Muscle of leg (tissue), 11 donors: ENCODE results near the gene CHMP4B. TPM values are rescaled to one million over a fixed set of nuclear protein-coding genes. Genes with fewer than 3 reads are reported as not detected.

Source experiments
- DNase-seq: peaks from one replicate; pipeline ENCODE4 v3.0.0; 2013
- H3K27ac ChIP-seq: one replicate; pipeline ENCODE4 v1.5.1; 2013; ENCODE audit warnings: mild to moderate bottlenecking, low read length, control low read depth
- H3K27me3 ChIP-seq: one replicate; pipeline ENCODE4 v1.6.1; 2013; ENCODE audit warnings: low read length; ENCODE audit not compliant: control insufficient read depth, insufficient read depth
- H3K36me3 ChIP-seq: one replicate; pipeline ENCODE4 v1.6.1; 2013; ENCODE audit warnings: low read length; ENCODE audit not compliant: control insufficient read depth, insufficient read depth
- H3K4me1 ChIP-seq: one replicate; pipeline ENCODE4 v1.6.1; 2013; ENCODE audit warnings: low read length; ENCODE audit not compliant: control insufficient read depth, insufficient read depth
- H3K4me3 ChIP-seq: one replicate; pipeline ENCODE4 v1.5.1; 2013; ENCODE audit warnings: low read length, control low read depth
- H3K9me3 ChIP-seq: replicated peaks from 2 replicates; pipeline ENCODE4 v1.6.1; 2013; ENCODE audit warnings: low read depth, low read length; ENCODE audit not compliant: control insufficient read depth
- WGBS: methylation state at CpG from one replicate; pipeline ENCODE4 v1.1.5; 2013; ENCODE audit warnings: missing lambda C conversion rate; ENCODE audit not compliant: insufficient coverage; 5-methylcytosine and 5-hydroxymethylcytosine counted together
- polyA plus RNA-seq, 8 donors: library from polyadenylated mRNA; unstranded; fragments of 120-200 nt; gene quantifications; one replicate each; pipeline versions ENCODE4 v1.2.1 to v1.2.3, GENCODE V29; 2013; ENCODE audit warnings: inconsistent platforms in 1 of 8, low replicate concordance in 1 of 8; ENCODE audit not compliant: insufficient read length in 8 of 8, insufficient read depth in 1 of 8
- total RNA-seq: library from RNA; stranded (reverse); fragments of 120-200 nt; gene quantifications from one replicate; pipeline ENCODE4 v1.2.4, GENCODE V29; 2013

The CHMP4B gene
- total and polyA plus RNA-seq, 9 donors: 20.7 to 82.8 (median 75.1) TPM

DNA sequence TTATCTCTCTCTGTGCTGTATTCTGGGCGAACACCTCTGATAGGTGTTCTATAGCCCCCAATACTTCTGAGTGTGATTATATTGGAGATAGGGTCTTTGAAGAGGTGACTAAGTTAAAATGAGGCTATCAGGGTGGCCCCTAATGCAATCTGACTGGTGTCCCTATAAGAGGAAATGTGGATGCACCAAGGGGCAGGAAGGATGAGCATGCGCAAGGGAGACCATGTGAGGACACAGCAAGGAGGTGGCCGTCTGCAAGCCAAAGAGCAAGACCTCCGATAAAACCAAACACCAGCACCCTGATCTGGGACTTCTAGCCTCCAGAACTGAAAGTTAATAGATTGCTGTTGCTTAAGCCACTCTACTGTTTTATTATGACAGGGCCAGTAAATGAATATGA is 69.2 kb downstream of the CHMP4B start:
- H3K36me3 ChIP-seq: no peaks in the 10 kb centered on the region
- no peaks in the 10 kb centered on the region for H3K4me1 ChIP-seq
- no CpG with 5 or more reads among the region's 4 CpGs for WGBS
- no peaks in the 10 kb centered on the region for H3K27me3 ChIP-seq
- no peak overlapping the region for H3K27ac ChIP-seq
- H3K4me3 ChIP-seq: no peak overlapping the region
- H3K9me3 ChIP-seq: peaks cover 14% of the 10 kb centered on the region
- DNase-seq: no peak

- H3K27me3 ChIP-seq: no peaks in the 10 kb centered on the region
- H3K27ac ChIP-seq: no peak overlapping the region
- WGBS: 24% methylated on average over 3 of the region's 6 CpGs
- H3K4me3 ChIP-seq: no peak overlapping the region
- H3K9me3 ChIP-seq: peaks cover 14% of the 10 kb centered on the region
- DNase-seq: no peak
- no peaks in the 10 kb centered on the region for H3K36me3 ChIP-seq
- no peaks in the 10 kb centered on the region for H3K4me1 ChIP-seq
Observed at GRCh38 chr20:33881989-33882388, 70.8 kb downstream of the CHMP4B start.

DNA sequence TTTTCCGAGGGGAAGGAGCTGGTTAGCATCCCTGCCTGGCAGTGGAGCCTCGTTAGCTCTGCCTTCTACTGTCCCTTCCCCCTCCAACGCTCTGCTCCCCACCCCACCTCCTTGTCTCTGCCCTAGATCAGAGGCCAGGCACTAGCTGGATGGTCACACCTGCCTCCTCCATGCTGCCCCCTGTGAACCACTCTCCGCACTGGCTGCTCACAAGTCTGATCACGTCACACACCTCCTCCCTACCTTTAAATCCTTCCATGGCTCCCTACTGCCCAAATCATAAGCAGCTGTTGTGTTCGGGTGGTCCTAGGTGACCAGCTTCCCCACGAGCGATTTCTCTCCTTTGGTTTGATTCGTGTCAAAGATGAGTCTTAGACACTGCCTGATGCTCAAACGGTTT is 71.3 kb downstream of the CHMP4B start:
- H3K36me3 ChIP-seq: no peaks in the 10 kb centered on the region
- no peaks in the 10 kb centered on the region for H3K27me3 ChIP-seq
- H3K4me3 ChIP-seq: no peak overlapping the region
- no peak for DNase-seq
- H3K9me3 ChIP-seq: peaks cover 14% of the 10 kb centered on the region
- WGBS: 51% methylated on average over 9 of the region's 10 CpGs
- H3K27ac ChIP-seq: no peak overlapping the region
- H3K4me1 ChIP-seq: no peaks in the 10 kb centered on the region

DNA sequence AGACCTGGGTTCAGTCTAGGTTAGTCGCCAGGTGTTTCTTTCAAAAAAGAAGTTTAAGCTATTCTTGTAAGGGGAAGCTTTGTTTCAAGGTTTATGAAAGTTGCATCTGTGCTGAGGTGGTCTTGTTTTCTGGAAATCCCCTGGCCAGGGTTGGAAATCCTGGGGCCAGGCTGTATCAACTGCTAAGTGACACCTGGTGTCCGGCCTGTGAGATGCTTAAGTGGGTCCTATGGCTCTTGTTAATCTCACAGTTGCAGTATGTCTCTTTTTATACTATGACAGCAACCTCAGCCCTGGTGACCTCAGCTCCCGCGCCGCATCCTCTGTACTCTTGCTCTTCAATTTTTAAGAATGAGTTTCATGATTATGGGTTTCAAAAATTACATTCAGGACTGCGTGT is 72.0 kb downstream of the CHMP4B start:
- H3K4me1 ChIP-seq: no peaks in the 10 kb centered on the region
- 33% methylated on average over 1 of the region's 6 CpGs for WGBS
- H3K36me3 ChIP-seq: no peaks in the 10 kb centered on the region
- no peak overlapping the region for H3K27ac ChIP-seq
- no peak overlapping the region for H3K4me3 ChIP-seq
- no peak for DNase-seq
- H3K27me3 ChIP-seq: no peaks in the 10 kb centered on the region
- peaks cover 11% of the 10 kb centered on the region for H3K9me3 ChIP-seq

GRCh38 chr20:33884633-33885032 is 73.5 kb downstream of the CHMP4B start:
- H3K4me1 ChIP-seq: no peaks in the 10 kb centered on the region
- H3K27ac ChIP-seq: no peak overlapping the region
- H3K36me3 ChIP-seq: no peaks in the 10 kb centered on the region
- peaks cover 5% of the 10 kb centered on the region for H3K27me3 ChIP-seq
- H3K4me3 ChIP-seq: no peak overlapping the region
- no peak for DNase-seq
- 52% methylated on average over 2 of the region's 2 CpGs for WGBS
- peaks cover under 1% of the 10 kb centered on the region for H3K9me3 ChIP-seq

DNA sequence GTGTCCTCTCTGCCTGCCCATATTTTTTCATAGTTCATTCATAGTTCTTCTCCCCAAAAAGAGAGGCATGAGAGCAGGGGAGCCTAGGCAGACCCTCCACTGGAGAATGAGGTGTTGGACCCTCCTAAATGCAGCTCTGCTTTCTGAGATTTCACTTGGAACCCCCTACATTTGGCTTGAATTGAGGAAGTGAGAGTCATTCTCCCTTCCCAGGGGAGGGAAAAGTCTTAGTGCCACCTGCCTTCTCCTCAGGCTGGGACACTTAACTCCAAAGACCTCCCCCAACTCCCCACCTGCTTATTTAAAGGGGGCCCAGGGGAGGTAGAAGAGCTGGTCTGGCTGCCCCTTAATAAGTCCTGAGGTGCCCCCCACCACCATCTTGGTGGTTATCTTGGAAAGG is 78.2 kb downstream of the CHMP4B start:
- DNase-seq: no peak
- Histone ChIP-seq H3K4me3 (no peak overlapping the region), H3K27ac (no peak overlapping the region), H3K27me3 (peaks cover 5% of the 10 kb centered on the region), H3K4me1 (no peaks in the 10 kb centered on the region), H3K9me3 (peaks cover 2% of the 10 kb centered on the region), H3K36me3 (no peaks in the 10 kb centered on the region)

GRCh38 chr20:33890557-33890956 is 79.4 kb downstream of the CHMP4B start:
- no peak for DNase-seq
- no CpG with 5 or more reads among the region's 1 CpG for WGBS

GRCh38 chr20:33893314-33893713 is 82.2 kb downstream of the CHMP4B start:
- H3K36me3 ChIP-seq: no peaks in the 10 kb centered on the region
- peaks cover 2% of the 10 kb centered on the region for H3K9me3 ChIP-seq
- no peak overlapping the region for H3K27ac ChIP-seq
- DNase-seq: no peak
- H3K4me3 ChIP-seq: no peak overlapping the region
- no peaks in the 10 kb centered on the region for H3K4me1 ChIP-seq
- WGBS: no CpG with 5 or more reads among the region's 4 CpGs
- peaks cover 10% of the 10 kb centered on the region for H3K27me3 ChIP-seq

More at GRCh38 chr20:33890557-33890956, 79.4 kb downstream of the CHMP4B start:
- H3K4me3 ChIP-seq: no peak overlapping the region
- H3K36me3 ChIP-seq: no peaks in the 10 kb centered on the region
- peaks cover 5% of the 10 kb centered on the region for H3K27me3 ChIP-seq
- peaks cover 2% of the 10 kb centered on the region for H3K9me3 ChIP-seq
- H3K4me1 ChIP-seq: no peaks in the 10 kb centered on the region
- H3K27ac ChIP-seq: no peak overlapping the region

DNA sequence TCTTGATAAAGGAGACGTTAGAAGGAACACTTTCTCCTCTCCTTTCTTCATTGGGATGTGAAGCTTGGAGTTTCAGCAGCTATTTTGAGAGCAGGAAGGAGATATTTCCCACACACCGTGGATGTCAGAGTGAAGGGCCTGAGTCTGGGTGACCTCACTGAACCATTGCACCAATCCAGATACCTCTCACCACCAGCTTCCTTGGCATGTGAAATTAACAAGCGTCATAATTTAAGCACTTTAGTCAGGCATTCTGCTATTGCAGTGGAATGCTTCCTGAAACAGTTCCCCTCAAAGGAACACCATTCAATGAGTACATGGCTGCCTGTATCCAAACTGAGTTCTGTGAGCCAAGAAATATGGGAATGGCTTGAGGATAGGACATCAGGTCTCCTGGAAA is 83.7 kb downstream of the CHMP4B start:
- Histone ChIP-seq H3K27ac (no peak overlapping the region), H3K4me1 (no peaks in the 10 kb centered on the region), H3K27me3 (peaks cover 5% of the 10 kb centered on the region), H3K4me3 (no peak overlapping the region), H3K9me3 (peaks cover 2% of the 10 kb centered on the region), H3K36me3 (no peaks in the 10 kb centered on the region)
- no CpG with 5 or more reads among the region's 3 CpGs for WGBS
- DNase-seq: no peak

DNA sequence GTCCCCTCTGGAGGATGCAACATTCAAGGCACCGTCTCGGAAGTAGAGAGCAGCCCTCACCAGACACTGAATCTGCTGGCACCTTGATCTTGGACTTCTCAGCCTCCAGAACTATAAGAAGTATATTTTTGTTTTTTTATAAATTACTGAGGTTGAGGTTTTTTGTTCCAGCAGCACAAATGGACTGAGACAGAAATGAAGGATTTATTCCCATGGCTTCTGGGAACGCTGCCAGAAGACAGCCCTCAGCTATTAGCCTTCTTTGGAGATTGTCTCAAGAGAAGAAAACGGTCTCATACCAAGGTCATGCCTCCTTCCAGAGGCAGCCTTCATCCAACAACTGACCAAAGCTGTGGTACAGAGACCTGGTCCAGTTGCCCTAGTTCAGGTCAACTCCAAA is 85.4 kb downstream of the CHMP4B start:
- peak; percentile 25 for DNase-seq
- Histone ChIP-seq H3K4me3 (no peak overlapping the region), H3K36me3 (no peaks in the 10 kb centered on the region), H3K27me3 (peaks cover 10% of the 10 kb centered on the region), H3K9me3 (no peaks in the 10 kb centered on the region), H3K27ac (no peak overlapping the region), H3K4me1 (no peaks in the 10 kb centered on the region)
- WGBS: no CpG with 5 or more reads among the region's 4 CpGs

GRCh38 chr20:33897313-33897912 is 86.3 kb downstream of the CHMP4B start:
- 82% methylated on average over 6 of the region's 8 CpGs for WGBS
- H3K36me3 ChIP-seq: no peaks in the 10 kb centered on the region
- DNase-seq: no peak
- no peaks in the 10 kb centered on the region for H3K9me3 ChIP-seq
- H3K27ac ChIP-seq: no peak overlapping the region
- H3K4me3 ChIP-seq: no peak overlapping the region
- H3K27me3 ChIP-seq: peaks cover 12% of the 10 kb centered on the region
- H3K4me1 ChIP-seq: no peaks in the 10 kb centered on the region
